ENCODE measurements around the gene SPATS2. TPM values are rescaled to one million over a fixed set of nuclear protein-coding genes. Genes with fewer than 3 reads are reported as not detected.

Gene SPATS2
- total and polyA plus RNA-seq, 2 donors from 2014 or later, result 10.0 to 23.7 TPM

GRCh38 chr12:49478949-49479664 is 111.8 kb downstream of the SPATS2 start:
- no peak overlapping the region for H3K27ac ChIP-seq (ENCODE audit: low read depth in 2 of 2, low read length in 2 of 2)
- H3K27me3 ChIP-seq (ENCODE audit: control insufficient read depth, insufficient read depth, low read length), result no peaks in the 10 kb centered on the region
- no peaks in the 10 kb centered on the region for H3K9me3 ChIP-seq (ENCODE audit: control insufficient read depth in 2 of 3, insufficient read depth in 1 of 3, low read length in 3 of 3)
- TF ChIP-seq CTCF (IDR thresholded peaks at IDR 0.05; ENCODE audit: borderline replicate concordance, extremely low read depth, insufficient read depth), result no peak
- no peaks in the 10 kb centered on the region for H3K36me3 ChIP-seq (ENCODE audit: control insufficient read depth in 2 of 3, insufficient read depth in 3 of 3, low read length in 3 of 3)
- peaks cover 0 to 3% (median 0%) of the 10 kb centered on the region in 3 donors for H3K4me1 ChIP-seq (ENCODE audit: control insufficient read depth in 2 of 3, insufficient read depth in 2 of 3, low read depth in 1 of 3, low read length in 3 of 3)
- no peak overlapping the region for H3K4me3 ChIP-seq (ENCODE audit: low read length in 3 of 3)
- DNase-seq (no peak), FAIRE-seq (no peak)
- no peak overlapping the region for H3K9ac ChIP-seq (ENCODE audit: low read length in 3 of 3)
- intact Hi-C loops (cut with DNase I), result no loop called here

- H3K4me3 ChIP-seq (ENCODE audit: low read length in 3 of 3), result no peak overlapping the region
- FAIRE-seq (no peak), DNase-seq (no peak)
- no peaks in the 10 kb centered on the region for H3K9me3 ChIP-seq (ENCODE audit: control insufficient read depth in 2 of 3, insufficient read depth in 1 of 3, low read length in 3 of 3)
- peaks cover 0 to 3% (median 0%) of the 10 kb centered on the region in 3 donors for H3K4me1 ChIP-seq (ENCODE audit: control insufficient read depth in 2 of 3, insufficient read depth in 2 of 3, low read depth in 1 of 3, low read length in 3 of 3)
- no peaks in the 10 kb centered on the region for H3K27me3 ChIP-seq (ENCODE audit: control insufficient read depth, insufficient read depth, low read length)
- H3K36me3 ChIP-seq (ENCODE audit: control insufficient read depth in 2 of 3, insufficient read depth in 3 of 3, low read length in 3 of 3), result no peaks in the 10 kb centered on the region
- no peak for TF ChIP-seq CTCF (IDR thresholded peaks at IDR 0.05; ENCODE audit: borderline replicate concordance, extremely low read depth, insufficient read depth)
- peak overlapping the region in 1 of 3 donors; percentile 26 for H3K9ac ChIP-seq (ENCODE audit: low read length in 3 of 3)
- intact Hi-C loops (cut with DNase I), result no loop called here
- H3K27ac ChIP-seq (ENCODE audit: low read depth in 2 of 2, low read length in 2 of 2), result no peak overlapping the region
These were observed 115.1 kb downstream of the SPATS2 start for GRCh38 chr12:49482095-49483051.

- Histone ChIP-seq H3K27me3 (ENCODE audit: control insufficient read depth, insufficient read depth, low read length) (no peaks in the 10 kb centered on the region), H3K4me3 (ENCODE audit: low read length in 3 of 3) (no peak overlapping the region), H3K27ac (ENCODE audit: low read depth in 2 of 2, low read length in 2 of 2) (no peak overlapping the region), H3K36me3 (ENCODE audit: control insufficient read depth in 2 of 3, insufficient read depth in 3 of 3, low read length in 3 of 3) (no peaks in the 10 kb centered on the region), H3K9me3 (ENCODE audit: control insufficient read depth in 2 of 3, insufficient read depth in 1 of 3, low read length in 3 of 3) (no peaks in the 10 kb centered on the region), H3K9ac (ENCODE audit: low read length in 3 of 3) (no peak overlapping the region), H3K4me1 (ENCODE audit: control insufficient read depth in 2 of 3, insufficient read depth in 2 of 3, low read depth in 1 of 3, low read length in 3 of 3) (peaks cover 0 to 3% (median 0%) of the 10 kb centered on the region in 3 donors)
- FAIRE-seq (no peak), DNase-seq (no peak)
- intact Hi-C loops (cut with DNase I), result no loop called here
- TF ChIP-seq CTCF (IDR thresholded peaks at IDR 0.05; ENCODE audit: borderline replicate concordance, extremely low read depth, insufficient read depth), result no peak
These were observed 116.4 kb downstream of the SPATS2 start for GRCh38 chr12:49483619-49484018.

Measured in kidney (tissue), 14 donors.